HepG2 (cell line): ENCODE measurements around the gene MAPK9. TPM values are rescaled to one million over a fixed set of nuclear protein-coding genes. Genes with fewer than 3 reads are reported as not detected.

Experiments
- ATAC-seq: fragments of 200-7000 bp; cut with Tn5 transposase; 3 replicates; pipeline ENCODE4 v1.9.1; 2020; ENCODE audit warnings: mild to moderate bottlenecking, moderate library complexity
- BruUV-seq: library from RNA; stranded (reverse); fragments of 400-500 nt; replicated peaks from 2 replicates; lab custom pipeline; 2021; lab: Mats Ljungman, UMichigan
- CTCF ChIA-PET: fragments of 300-600 bp; formaldehyde crosslinking; extraction: SDS; loops from one replicate; lab custom pipeline; 2021; ENCODE audit warnings: low total read pairs, inconsistent platforms, low intra/inter-chr PET ratio; lab: Yijun Ruan, JAX
- POLR2A ChIA-PET: fragments of 350-600 bp; sonication (Branson Sonifier 250); formaldehyde crosslinking; loops from one replicate; lab custom pipeline; 2020; ENCODE audit warnings: antibody characterized with exemption, inconsistent platforms; lab: Yijun Ruan, JAX
- DNase-seq: peaks from one replicate; pipeline ENCODE4 v3.0.0-alpha.2; 2015; ENCODE audit warnings: low spot score
- FAIRE-seq: peaks from 3 replicates; lab custom pipeline; 2011; peaks lifted over from hg19 to GRCh38; lab: Jason Lieb, UNC
- H2AFZ ChIP-seq: one replicate; pipeline ENCODE4 v1.6.1; 2011; ENCODE audit warnings: low read length, inconsistent platforms
- H3K27ac ChIP-seq: fragments of 300-600 bp; 3 replicates; pipeline ENCODE4 v1.8.0; 2011; ENCODE audit warnings: mixed run types, mild to moderate bottlenecking, mixed read lengths, low read length, inconsistent platforms; ENCODE audit not compliant: insufficient read depth; ENCODE audit errors: extremely low read length
- H3K27me3 ChIP-seq, 2 experiments: fragments of 200-600 bp in 1 of 2; 2 replicates in 1 of 2; 3 replicates in 1 of 2; pipeline versions ENCODE4 v1.6.0 to v1.8.0; 2011; ENCODE audit warnings: low read length in 2 of 2, mild to moderate bottlenecking in 2 of 2, moderate library complexity in 2 of 2, inconsistent platforms in 1 of 2; ENCODE audit not compliant: insufficient read depth in 2 of 2, control insufficient read depth in 1 of 2
- H3K36me3 ChIP-seq, 2 experiments: fragments of 200-600 bp in 1 of 2; replicated peaks in 1 of 2; 2 replicates in 1 of 2; 3 replicates in 1 of 2; pipeline versions ENCODE4 v1.5.1 to v1.8.0; 2011; ENCODE audit warnings: low read length in 2 of 2, inconsistent platforms in 1 of 2; ENCODE audit not compliant: insufficient read depth in 2 of 2, control insufficient read depth in 1 of 2
- H3K4me1 ChIP-seq: 2 replicates; pipeline ENCODE4 v1.5.1; 2012; ENCODE audit warnings: low read length, inconsistent platforms; ENCODE audit not compliant: insufficient read depth
- H3K4me2 ChIP-seq: 2 replicates; pipeline ENCODE4 v1.6.0; 2011; ENCODE audit warnings: low read depth, low read length, inconsistent platforms
- H3K4me3 ChIP-seq, 3 experiments: fragments of 200-600 bp in 1 of 3; sonication (generic), shearing (Covaris generic) in 1 of 3; replicated peaks in 1 of 3; 2 replicates each; pipeline ENCODE4 v1.5.1; 2011 to 2016; ENCODE audit warnings: low read length in 3 of 3, inconsistent platforms in 2 of 3, low read depth in 2 of 3, mild to moderate bottlenecking in 2 of 3, control low read depth in 1 of 3, mixed read lengths in 1 of 3; ENCODE audit not compliant: insufficient read depth in 1 of 3
- H3K79me2 ChIP-seq: one replicate; pipeline ENCODE4 v1.6.1; 2011; ENCODE audit warnings: low read length, inconsistent platforms; ENCODE audit not compliant: insufficient read depth
- H3K9ac ChIP-seq: 2 replicates; pipeline ENCODE4 v1.6.0; 2011; ENCODE audit warnings: mild to moderate bottlenecking, low read depth, low read length, inconsistent platforms; ENCODE audit not compliant: insufficient read depth
- H3K9me3 ChIP-seq: 2 replicates; pipeline ENCODE4 v1.5.1; 2012; ENCODE audit warnings: mild to moderate bottlenecking, low read length
- H4K20me1 ChIP-seq: 2 replicates; pipeline ENCODE4 v1.6.0; 2011; ENCODE audit warnings: inconsistent platforms, mild to moderate bottlenecking, low read length, moderate library complexity; ENCODE audit not compliant: insufficient read depth
- ATF7 ChIP-seq, 2 experiments: fragments of 450-650 bp in 1 of 2; sonication (generic) in 1 of 2; formaldehyde crosslinking in 1 of 2; IDR thresholded peaks; 2 replicates each; pipeline versions ENCODE4 v1.4.0 to v1.6.1; 2016 to 2020; ENCODE audit warnings: antibody characterized with exemption in 1 of 2, mild to moderate bottlenecking in 1 of 2, missing genetic modification reagents in 1 of 2
- DRAP1 ChIP-seq: IDR thresholded peaks from 2 replicates; pipeline ENCODE4 v1.6.1; 2016; ENCODE audit warnings: missing genetic modification reagents, missing compliant biosample characterization
- KDM3A ChIP-seq: IDR thresholded peaks from 2 replicates; pipeline ENCODE4 v1.6.1; 2018; ENCODE audit warnings: low read depth, missing compliant biosample characterization
- SNAPC2 ChIP-seq: sonication (generic); formaldehyde crosslinking; IDR thresholded peaks from 2 replicates; pipeline ENCODE4 v1.8.1; 2022; ENCODE audit warnings: mild to moderate bottlenecking, missing genetic modification reagents
- SP140L ChIP-seq: sonication (generic); formaldehyde crosslinking; IDR thresholded peaks from 2 replicates; pipeline ENCODE4 v1.4.0; 2020; ENCODE audit warnings: missing genetic modification reagents, borderline replicate concordance
- TGIF2 ChIP-seq: IDR thresholded peaks from 2 replicates; pipeline ENCODE4 v1.6.1; 2016; ENCODE audit warnings: control low read depth, missing compliant biosample characterization
- U2AF2 ChIP-seq: fragments of 200-400 bp; formaldehyde crosslinking; IDR thresholded peaks from 2 replicates; pipeline ENCODE4 v1.6.1; 2017; ENCODE audit warnings: low read depth, mild to moderate bottlenecking, low read length
- ZNF10 ChIP-seq: sonication (generic); formaldehyde crosslinking; IDR thresholded peaks from 2 replicates; pipeline ENCODE4 v1.4.0; 2020; ENCODE audit warnings: mild to moderate bottlenecking, low read depth, missing genetic modification reagents, borderline replicate concordance
- ZNF253 ChIP-seq: sonication (generic); formaldehyde crosslinking; IDR thresholded peaks from 2 replicates; pipeline ENCODE4 v1.8.0; 2022; ENCODE audit warnings: mild to moderate bottlenecking, missing genetic modification reagents, borderline replicate concordance
- ZNF292 ChIP-seq: sonication (generic); formaldehyde crosslinking; IDR thresholded peaks from 2 replicates; pipeline ENCODE4 v1.8.1; 2022; ENCODE audit warnings: mild to moderate bottlenecking, low read depth, missing genetic modification reagents, borderline replicate concordance
- ZNF570 ChIP-seq: sonication (generic); formaldehyde crosslinking; IDR thresholded peaks from 2 replicates; pipeline ENCODE4 v1.4.0; 2020; ENCODE audit warnings: mild to moderate bottlenecking, missing genetic modification reagents, borderline replicate concordance
- ZNF674 ChIP-seq: sonication (generic); formaldehyde crosslinking; IDR thresholded peaks from 2 replicates; pipeline ENCODE4 v1.5.0; 2020; ENCODE audit warnings: low read depth, mild to moderate bottlenecking, missing genetic modification reagents
- WGBS: methylation state at CpG from one replicate; pipeline ENCODE4 v1.1.6; 2017; ENCODE audit warnings: low lambda C conversion rate; 5-methylcytosine and 5-hydroxymethylcytosine counted together
- in situ Hi-C: cut with HindIII; loops from 2 replicates; pipeline ENCODE4 v1.10.0; 2017; ENCODE audit warnings: low pct_unique_long_range_greater_than_20kb; ENCODE audit not compliant: extremely low pct_ligation_motif_present
- intact Hi-C: fragments of 100-400 bp; cut with micrococcal nuclease; formaldehyde crosslinking; loops from one replicate; pipeline ENCODE4 v1.10.0; 2022; ENCODE audit not compliant: unreplicated experiment
- polyA plus RNA-seq, 8 experiments: library from polyadenylated mRNA; depleted of rRNA in 3 of 8; stranded (reverse) in 7 of 8; unstranded in 1 of 8; fragments of >200 nt; fragmentation: Illumina TruSeq in 4 of 8; extraction: Trizol in 4 of 8; gene quantifications; 2 replicates each; pipeline versions ENCODE4 v1.2.1 to v1.2.3, GENCODE V29; 2011 to 2016; ENCODE audit warnings: low read depth in 4 of 8, missing spikeins in 1 of 8, mixed read lengths in 1 of 8; ENCODE audit not compliant: insufficient read depth in 1 of 8
- total RNA-seq, 5 experiments: library from RNA; depleted of rRNA; stranded (reverse); fragments of >200 nt; fragmentation: Illumina TruSeq; extraction: Trizol; gene quantifications; 2 replicates each; pipeline ENCODE4 v1.2.3, GENCODE V29; 2016; ENCODE audit warnings: low read depth in 1 of 5
- TF ChIP-seq, protein P1 (sequence below): sonication (generic); formaldehyde crosslinking; IDR thresholded peaks from 2 replicates; pipeline ENCODE4 v1.4.0; 2020; ENCODE audit warnings: mild to moderate bottlenecking, missing genetic modification reagents

Gene MAPK9
- total and polyA plus RNA-seq, 2 of the 13 experiments (the other 11 are each of a cell fraction or from before 2014, with no cell fraction given), result 30.1 to 56.1 TPM

DNA sequence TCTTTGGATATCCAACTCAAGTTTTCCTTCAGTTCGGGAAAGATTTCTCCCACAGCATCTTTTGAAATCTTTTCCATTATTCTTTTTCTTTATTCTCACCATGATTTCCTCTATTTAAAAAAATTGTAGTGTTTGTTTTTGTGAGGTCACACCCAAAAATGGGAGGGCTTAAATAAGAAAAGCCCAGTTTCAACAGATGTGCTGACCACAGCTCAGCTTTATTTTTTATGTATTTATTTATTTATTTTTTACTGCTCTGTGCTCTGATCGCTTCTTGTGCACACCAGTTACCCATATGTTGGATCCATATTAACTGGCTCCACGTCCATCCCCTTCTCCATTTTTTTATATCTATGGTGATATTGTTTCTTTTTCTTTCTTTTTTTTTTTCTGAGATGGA is 41.0 kb upstream of the MAPK9 start:
- Histone ChIP-seq H3K9me3 (no peaks in the 10 kb centered on the region), H4K20me1 (no peaks in the 10 kb centered on the region), H3K27ac (no peak overlapping the region), H3K27me3 (peaks cover 2 to 41% of the 10 kb centered on the region in 2 experiments; a peak in 4 of 5 replicates), H3K9ac (no peak overlapping the region), H2AFZ (no peak overlapping the region), H3K79me2 (no peaks in the 10 kb centered on the region)
- POLR2A ChIA-PET, result no interaction called here
- FAIRE-seq, result no peak
- no peak for TF ChIP-seq ZNF253 (CRISPR knock-in tag)
- TF ChIP-seq SP140L (CRISPR knock-in tag), result no peak
- TF ChIP-seq, all 625 proteins: peak for 0
- ATAC-seq (no peak), DNase-seq (no peak)
- no peaks in the 10 kb centered on the region for H3K36me3 ChIP-seq
- CTCF ChIA-PET, result interaction anchor here (1.2 kb wide), 1 partner anchor 40 kb away, joined by 3 read pairs; no protein-coding TSS in a partner anchor
- H3K4me3 ChIP-seq, result no peak overlapping the region
- H3K4me2 ChIP-seq, result no peak overlapping the region
- H3K4me1 ChIP-seq, result 0 out of 2 replicates have a peak, but pooled peaks cover 8% of the 10 kb centered on the region
- intact Hi-C loops (no loop called here), in situ Hi-C loops (no loop called here)
- no TSS peak for BruUV-seq
- 39% methylated on average over 3 of the region's 3 CpGs for WGBS

GRCh38 chr5:180332051-180332517 is 40.2 kb upstream of the MAPK9 start:
- ATAC-seq (no peak), FAIRE-seq (no peak), DNase-seq (no peak)
- H2AFZ ChIP-seq, result no peak overlapping the region
- H3K4me1 ChIP-seq, result 0 out of 2 replicates have a peak, but pooled peaks cover 8% of the 10 kb centered on the region
- H4K20me1 ChIP-seq, result no peaks in the 10 kb centered on the region
- H3K27ac ChIP-seq, result no peak overlapping the region
- no peaks in the 10 kb centered on the region for H3K79me2 ChIP-seq
- H3K27me3 ChIP-seq, result peaks cover 4 to 37% of the 10 kb centered on the region in 2 experiments; a peak in 4 of 5 replicates
- H3K4me3 ChIP-seq, result no peak overlapping the region
- WGBS, result 37% methylated on average over 3 of the region's 13 CpGs
- H3K9ac ChIP-seq, result no peak overlapping the region
- H3K4me2 ChIP-seq, result no peak overlapping the region
- H3K9me3 ChIP-seq, result no peaks in the 10 kb centered on the region
- POLR2A ChIA-PET, result no interaction called here
- intact Hi-C loops, result no loop called here
- BruUV-seq, result no TSS peak
- no peaks in the 10 kb centered on the region for H3K36me3 ChIP-seq
- in situ Hi-C loops, result no loop called here
- CTCF ChIA-PET, result interaction anchor here (1.2 kb wide), 1 partner anchor 39 kb away, joined by 3 read pairs; no protein-coding TSS in a partner anchor
- TF ChIP-seq ATF7 (IDR thresholded peaks at IDR 0.05), result no peak
- TF ChIP-seq ATF7 (CRISPR knock-in tag; IDR thresholded peaks at IDR 0.05), result no peak
- no peak for TF ChIP-seq ZNF570 (CRISPR knock-in tag)
- TF ChIP-seq DRAP1, result no peak
- no peak for TF ChIP-seq U2AF2
- TF ChIP-seq ZNF292, result no peak
- no peak for TF ChIP-seq ZNF674 (CRISPR knock-in tag)
- TF ChIP-seq KDM3A (CRISPR knock-in tag), result no peak
- no peak for TF ChIP-seq ZNF10 (CRISPR knock-in tag)
- TF ChIP-seq SNAPC2, result no peak
- TF ChIP-seq TGIF2, result no peak
- TF ChIP-seq, protein P1, sequence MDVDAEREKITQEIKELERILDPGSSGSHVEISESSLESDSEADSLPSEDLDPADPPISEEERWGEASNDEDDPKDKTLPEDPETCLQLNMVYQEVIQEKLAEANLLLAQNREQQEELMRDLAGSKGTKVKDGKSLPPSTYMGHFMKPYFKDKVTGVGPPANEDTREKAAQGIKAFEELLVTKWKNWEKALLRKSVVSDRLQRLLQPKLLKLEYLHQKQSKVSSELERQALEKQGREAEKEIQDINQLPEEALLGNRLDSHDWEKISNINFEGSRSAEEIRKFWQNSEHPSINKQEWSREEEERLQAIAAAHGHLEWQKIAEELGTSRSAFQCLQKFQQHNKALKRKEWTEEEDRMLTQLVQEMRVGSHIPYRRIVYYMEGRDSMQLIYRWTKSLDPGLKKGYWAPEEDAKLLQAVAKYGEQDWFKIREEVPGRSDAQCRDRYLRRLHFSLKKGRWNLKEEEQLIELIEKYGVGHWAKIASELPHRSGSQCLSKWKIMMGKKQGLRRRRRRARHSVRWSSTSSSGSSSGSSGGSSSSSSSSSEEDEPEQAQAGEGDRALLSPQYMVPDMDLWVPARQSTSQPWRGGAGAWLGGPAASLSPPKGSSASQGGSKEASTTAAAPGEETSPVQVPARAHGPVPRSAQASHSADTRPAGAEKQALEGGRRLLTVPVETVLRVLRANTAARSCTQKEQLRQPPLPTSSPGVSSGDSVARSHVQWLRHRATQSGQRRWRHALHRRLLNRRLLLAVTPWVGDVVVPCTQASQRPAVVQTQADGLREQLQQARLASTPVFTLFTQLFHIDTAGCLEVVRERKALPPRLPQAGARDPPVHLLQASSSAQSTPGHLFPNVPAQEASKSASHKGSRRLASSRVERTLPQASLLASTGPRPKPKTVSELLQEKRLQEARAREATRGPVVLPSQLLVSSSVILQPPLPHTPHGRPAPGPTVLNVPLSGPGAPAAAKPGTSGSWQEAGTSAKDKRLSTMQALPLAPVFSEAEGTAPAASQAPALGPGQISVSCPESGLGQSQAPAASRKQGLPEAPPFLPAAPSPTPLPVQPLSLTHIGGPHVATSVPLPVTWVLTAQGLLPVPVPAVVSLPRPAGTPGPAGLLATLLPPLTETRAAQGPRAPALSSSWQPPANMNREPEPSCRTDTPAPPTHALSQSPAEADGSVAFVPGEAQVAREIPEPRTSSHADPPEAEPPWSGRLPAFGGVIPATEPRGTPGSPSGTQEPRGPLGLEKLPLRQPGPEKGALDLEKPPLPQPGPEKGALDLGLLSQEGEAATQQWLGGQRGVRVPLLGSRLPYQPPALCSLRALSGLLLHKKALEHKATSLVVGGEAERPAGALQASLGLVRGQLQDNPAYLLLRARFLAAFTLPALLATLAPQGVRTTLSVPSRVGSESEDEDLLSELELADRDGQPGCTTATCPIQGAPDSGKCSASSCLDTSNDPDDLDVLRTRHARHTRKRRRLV, result no peak
